Astrocyte (in vitro differentiated cells and primary cell): ENCODE measurements around the gene SRMS. TPM values are rescaled to one million over a fixed set of nuclear protein-coding genes. Genes with fewer than 3 reads are reported as not detected.

ENCODE experiments used
- DNase-seq: peaks from one replicate; pipeline ENCODE4 v3.0.0-alpha.2; 2010; ENCODE audit warnings: low read depth
- FAIRE-seq: peaks from 2 replicates; lab custom pipeline; 2011; peaks lifted over from hg19 to GRCh38; lab: Jason Lieb, UNC
- H2AFZ ChIP-seq: 2 replicates; pipeline ENCODE4 v1.6.0; 2012; ENCODE audit warnings: low read depth, low read length, inconsistent platforms
- H3K27ac ChIP-seq: 2 replicates; pipeline ENCODE4 v1.5.1; 2011; ENCODE audit warnings: low read depth, low read length, inconsistent platforms
- H3K27me3 ChIP-seq: 2 replicates; pipeline ENCODE4 v1.6.0; 2011; ENCODE audit warnings: low read length, inconsistent platforms; ENCODE audit not compliant: insufficient read depth
- H3K36me3 ChIP-seq: 2 replicates; pipeline ENCODE4 v1.5.1; 2011; ENCODE audit warnings: low read length, inconsistent platforms; ENCODE audit not compliant: insufficient read depth
- H3K4me1 ChIP-seq: 2 replicates; pipeline ENCODE4 v1.5.1; 2011; ENCODE audit warnings: low read length, inconsistent platforms; ENCODE audit not compliant: insufficient read depth
- H3K4me2 ChIP-seq: 2 replicates; pipeline ENCODE4 v1.6.0; 2012; ENCODE audit warnings: low read length, inconsistent platforms
- H3K4me3 ChIP-seq: 2 replicates; pipeline ENCODE4 v1.5.1; 2011; ENCODE audit warnings: low read depth, mild to moderate bottlenecking, low read length, inconsistent platforms; ENCODE audit not compliant: insufficient read depth
- H3K79me2 ChIP-seq: 2 replicates; pipeline ENCODE4 v1.6.0; 2012; ENCODE audit warnings: mild to moderate bottlenecking, low read length, inconsistent platforms; ENCODE audit not compliant: insufficient read depth
- H3K9ac ChIP-seq: 2 replicates; pipeline ENCODE4 v1.6.0; 2012; ENCODE audit warnings: mild to moderate bottlenecking, low read length, inconsistent platforms
- H3K9me3 ChIP-seq: 2 replicates; pipeline ENCODE4 v1.5.1; 2012; ENCODE audit warnings: low read depth, mild to moderate bottlenecking, low read length, inconsistent platforms; ENCODE audit not compliant: insufficient read depth
- H4K20me1 ChIP-seq: 2 replicates; pipeline ENCODE4 v1.6.0; 2012; ENCODE audit warnings: low read length, inconsistent platforms; ENCODE audit not compliant: insufficient read depth
- H3K27ac Mint-ChIP-seq: one replicate; pipeline ENCODE4 v1.8.0; 2021; ENCODE audit warnings: mild to moderate bottlenecking, mixed read lengths; ENCODE audit not compliant: unreplicated experiment
- H3K27me3 Mint-ChIP-seq: one replicate; pipeline ENCODE4 v1.8.0; 2021; ENCODE audit warnings: low read depth, mixed read lengths; ENCODE audit not compliant: unreplicated experiment
- H3K36me3 Mint-ChIP-seq: one replicate; pipeline ENCODE4 v1.8.0; 2021; ENCODE audit warnings: low read depth, mixed read lengths; ENCODE audit not compliant: unreplicated experiment
- H3K4me1 Mint-ChIP-seq: one replicate; pipeline ENCODE4 v1.8.0; 2021; ENCODE audit warnings: low read depth, mixed read lengths; ENCODE audit not compliant: unreplicated experiment
- H3K4me3 Mint-ChIP-seq: one replicate; pipeline ENCODE4 v1.8.0; 2021; ENCODE audit warnings: mild to moderate bottlenecking, moderate library complexity, mixed read lengths; ENCODE audit not compliant: unreplicated experiment
- H3K9me3 Mint-ChIP-seq: one replicate; pipeline ENCODE4 v1.8.0; 2021; ENCODE audit warnings: mild to moderate bottlenecking, mixed read lengths; ENCODE audit not compliant: unreplicated experiment
- EZH2 ChIP-seq: IDR thresholded peaks from 2 replicates; pipeline ENCODE4 v1.6.1; 2012; ENCODE audit warnings: mild to moderate bottlenecking, low read length, inconsistent platforms; ENCODE audit not compliant: insufficient read depth
- total RNA-seq: library from RNA; stranded (reverse); gene quantifications from 2 replicates; pipeline ENCODE4 v1.2.1, GENCODE V29; 2021
- TF ChIP-seq, protein P1 (sequence below): IDR thresholded peaks from 2 replicates; pipeline ENCODE4 v1.5.1; 2011; ENCODE audit warnings: low read depth, mild to moderate bottlenecking, inconsistent platforms, low read length, moderate library complexity; ENCODE audit not compliant: insufficient read depth

Gene SRMS
- total RNA-seq, 1 donor from 2014 or later, result 0.14 TPM

DNA sequence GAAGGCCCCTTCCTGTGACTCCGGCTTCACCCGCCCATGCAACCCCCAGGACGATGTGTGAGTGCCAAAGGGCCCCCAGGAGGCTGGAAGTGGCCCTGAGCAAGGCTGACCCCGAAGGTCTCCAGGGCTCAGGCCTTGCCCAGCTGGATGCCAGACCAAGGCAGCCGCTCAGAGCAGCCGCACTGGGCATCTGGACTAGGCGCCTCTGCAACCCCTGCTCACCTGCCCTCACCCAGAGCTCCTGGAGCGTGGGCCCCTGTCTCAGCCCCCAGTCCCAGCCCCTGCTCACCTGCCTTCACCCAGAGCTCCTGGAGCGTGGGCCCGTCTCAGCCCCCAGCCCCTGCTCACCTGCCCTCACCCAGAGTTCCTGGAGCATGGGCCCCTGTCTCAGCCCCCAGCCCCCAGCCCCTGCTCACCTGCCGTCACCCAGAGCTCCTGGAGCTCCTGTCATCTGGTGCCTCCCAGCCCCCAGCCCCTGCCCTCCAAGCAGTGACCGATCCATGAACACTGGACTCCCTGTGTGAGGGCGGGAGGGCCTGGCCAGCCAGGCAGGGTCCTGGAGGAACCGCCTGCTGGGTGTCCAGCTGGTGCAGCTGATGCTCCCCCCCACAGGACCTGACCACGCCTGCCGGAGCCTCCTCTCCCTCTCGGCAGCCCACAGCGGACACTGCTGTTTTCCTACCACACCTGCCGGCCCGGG lies 1.1 kb downstream of the SRMS start:
- Histone ChIP-seq H3K27me3 (no peaks in the 10 kb centered on the region), H4K20me1 (no peaks in the 10 kb centered on the region), H2AFZ (no peak overlapping the region), H3K79me2 (no peaks in the 10 kb centered on the region), H3K4me2 (no peak overlapping the region), H3K9me3 (no peaks in the 10 kb centered on the region), H3K36me3 (no peaks in the 10 kb centered on the region), H3K9ac (no peak overlapping the region), H3K4me1 (no peaks in the 10 kb centered on the region), H3K4me3 (no peak overlapping the region), H3K27ac (no peak overlapping the region)
- no peak overlapping the region for H3K27ac Mint-ChIP-seq
- H3K4me3 Mint-ChIP-seq, result no peak overlapping the region
- FAIRE-seq (no peak), DNase-seq (no peak)
- no peaks in the 10 kb centered on the region for H3K9me3 Mint-ChIP-seq
- TF ChIP-seq, protein P1, sequence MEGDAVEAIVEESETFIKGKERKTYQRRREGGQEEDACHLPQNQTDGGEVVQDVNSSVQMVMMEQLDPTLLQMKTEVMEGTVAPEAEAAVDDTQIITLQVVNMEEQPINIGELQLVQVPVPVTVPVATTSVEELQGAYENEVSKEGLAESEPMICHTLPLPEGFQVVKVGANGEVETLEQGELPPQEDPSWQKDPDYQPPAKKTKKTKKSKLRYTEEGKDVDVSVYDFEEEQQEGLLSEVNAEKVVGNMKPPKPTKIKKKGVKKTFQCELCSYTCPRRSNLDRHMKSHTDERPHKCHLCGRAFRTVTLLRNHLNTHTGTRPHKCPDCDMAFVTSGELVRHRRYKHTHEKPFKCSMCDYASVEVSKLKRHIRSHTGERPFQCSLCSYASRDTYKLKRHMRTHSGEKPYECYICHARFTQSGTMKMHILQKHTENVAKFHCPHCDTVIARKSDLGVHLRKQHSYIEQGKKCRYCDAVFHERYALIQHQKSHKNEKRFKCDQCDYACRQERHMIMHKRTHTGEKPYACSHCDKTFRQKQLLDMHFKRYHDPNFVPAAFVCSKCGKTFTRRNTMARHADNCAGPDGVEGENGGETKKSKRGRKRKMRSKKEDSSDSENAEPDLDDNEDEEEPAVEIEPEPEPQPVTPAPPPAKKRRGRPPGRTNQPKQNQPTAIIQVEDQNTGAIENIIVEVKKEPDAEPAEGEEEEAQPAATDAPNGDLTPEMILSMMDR, result no peak
- TF ChIP-seq EZH2, result no peak
- H3K27me3 Mint-ChIP-seq, result peaks cover 7% of the 10 kb centered on the region
- peaks cover 2% of the 10 kb centered on the region for H3K4me1 Mint-ChIP-seq
- H3K36me3 Mint-ChIP-seq, result peaks cover 2% of the 10 kb centered on the region

DNA sequence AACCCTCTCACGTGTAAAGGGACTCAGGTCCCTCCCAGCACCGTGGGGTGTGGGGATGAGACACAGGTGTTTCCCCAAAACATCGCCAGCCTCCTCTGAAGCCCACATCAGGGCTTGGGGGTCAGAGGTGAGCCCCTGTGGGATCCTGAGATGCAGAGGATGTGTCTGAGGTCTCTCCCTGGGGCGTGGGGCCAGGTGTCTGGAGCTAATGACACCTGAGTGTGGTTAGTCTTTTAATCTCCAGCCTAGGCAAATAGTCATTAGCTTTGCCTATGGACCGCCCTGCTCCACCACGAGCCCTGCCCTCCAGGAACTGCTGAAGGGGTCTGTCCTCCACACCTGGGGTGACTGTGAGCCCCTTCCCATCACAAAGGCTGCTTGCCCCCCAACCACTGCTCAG lies 1.7 kb downstream of the SRMS start:
- Histone ChIP-seq H3K36me3 (no peaks in the 10 kb centered on the region), H3K27ac (no peak overlapping the region), H3K4me1 (no peaks in the 10 kb centered on the region), H2AFZ (no peak overlapping the region), H3K4me2 (no peak overlapping the region), H3K79me2 (no peaks in the 10 kb centered on the region), H3K4me3 (no peak overlapping the region), H4K20me1 (no peaks in the 10 kb centered on the region), H3K9ac (no peak overlapping the region), H3K27me3 (no peaks in the 10 kb centered on the region), H3K9me3 (no peaks in the 10 kb centered on the region)
- DNase-seq (no peak), FAIRE-seq (no peak)
- no peak overlapping the region for H3K27ac Mint-ChIP-seq
- peaks cover 7% of the 10 kb centered on the region for H3K27me3 Mint-ChIP-seq
- no peaks in the 10 kb centered on the region for H3K9me3 Mint-ChIP-seq
- no peak for TF ChIP-seq EZH2
- TF ChIP-seq, protein P1, result no peak
- peak overlapping the region; percentile 40 for H3K4me3 Mint-ChIP-seq
- H3K36me3 Mint-ChIP-seq, result peaks cover 2% of the 10 kb centered on the region
- peaks cover 2% of the 10 kb centered on the region for H3K4me1 Mint-ChIP-seq

DNA sequence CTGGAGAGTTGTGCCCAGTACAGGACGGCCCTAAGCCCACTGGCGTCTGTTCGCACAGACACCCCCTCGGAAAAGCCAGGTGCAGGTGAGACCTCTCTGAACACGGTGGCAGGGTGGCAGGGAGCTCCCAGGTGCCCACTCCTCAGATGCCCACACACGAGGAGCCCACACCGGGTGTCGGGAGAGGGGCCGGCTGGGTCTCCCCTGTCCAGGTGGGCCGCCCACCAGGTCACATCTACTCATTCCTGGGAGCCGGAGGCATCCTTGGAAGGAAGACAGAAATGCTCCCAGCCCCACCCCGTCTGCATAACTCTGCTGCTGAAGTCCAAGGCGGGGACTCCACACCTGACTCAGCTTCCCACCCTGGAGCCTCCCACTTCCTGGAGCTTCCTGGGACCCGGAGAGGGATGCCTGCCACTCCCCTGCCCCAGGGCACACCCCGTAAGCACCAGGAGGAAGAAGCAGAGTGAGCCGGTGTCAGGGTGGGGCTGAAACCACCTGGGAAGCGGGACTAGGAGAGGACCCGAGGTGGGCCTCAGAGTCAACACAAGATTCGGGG lies 2.5 kb downstream of the SRMS start:
- Mint-ChIP-seq H3K4me3 (peak overlapping the region; percentile 40), H3K9me3 (no peaks in the 10 kb centered on the region), H3K4me1 (peaks cover 2% of the 10 kb centered on the region), H3K27ac (no peak overlapping the region), H3K27me3 (peaks cover 7% of the 10 kb centered on the region), H3K36me3 (peaks cover 2% of the 10 kb centered on the region)
- FAIRE-seq, result no peak
- Histone ChIP-seq H3K4me3 (no peak overlapping the region), H4K20me1 (no peaks in the 10 kb centered on the region), H3K4me1 (no peaks in the 10 kb centered on the region), H3K36me3 (no peaks in the 10 kb centered on the region), H3K27me3 (no peaks in the 10 kb centered on the region), H3K27ac (no peak overlapping the region), H3K9me3 (no peaks in the 10 kb centered on the region), H3K79me2 (no peaks in the 10 kb centered on the region), H3K9ac (no peak overlapping the region), H2AFZ (no peak overlapping the region), H3K4me2 (no peak overlapping the region)
- TF ChIP-seq, protein P1, result no peak
- TF ChIP-seq EZH2, result no peak
- DNase-seq, result no peak
